Fibroblast of skin of right quadriceps (primary cell): Measurements from ENCODE around the gene GUCY2C.
"Not testable (repeated sequence)": the region's sequence is repeated elsewhere in the genome, so short reads cannot be mapped to it uniquely, and the experiment has no call there.

Source experiments
- DNase-seq: peaks from one replicate; pipeline ENCODE4 v3.0.0-alpha.2; 2013

GUCY2C gene

GRCh38 chr12:14696265-14696741, at the start of gene GUCY2C:
Gene GUCY2C (minus strand): TSS chr12:14696599. CDS start chr12:14696448, 151 bp downstream.
- no peak for DNase-seq

- no peak for DNase-seq
These were observed 46.7 kb upstream of the GUCY2C start for GRCh38 chr12:14743061-14743460.

- no peak for DNase-seq
These were observed 45.5 kb upstream of the GUCY2C start for GRCh38 chr12:14741942-14742341.

GRCh38 chr12:14741153-14741552, 44.8 kb upstream of the GUCY2C start:
- DNase-seq: no peak

- DNase-seq: not testable (repeated sequence)
These were observed 40.0 kb upstream of the GUCY2C start for GRCh38 chr12:14736441-14736840.

GRCh38 chr12:14731821-14732220, 35.4 kb upstream of the GUCY2C start:
- DNase-seq: no peak

- DNase-seq: no peak
These were observed 33.2 kb upstream of the GUCY2C start for GRCh38 chr12:14729586-14729985.

- peak; percentile 26 for DNase-seq
These were observed 27.4 kb upstream of the GUCY2C start for GRCh38 chr12:14723763-14724162.

- peak; percentile 28 for DNase-seq
These were observed 20.5 kb upstream of the GUCY2C start for GRCh38 chr12:14716848-14717444.

GRCh38 chr12:14714437-14714836, 18.0 kb upstream of the GUCY2C start:
- DNase-seq: no peak

- DNase-seq: no peak
These were observed 14.4 kb upstream of the GUCY2C start for GRCh38 chr12:14710632-14711320.

GRCh38 chr12:14701809-14702568, 5.6 kb upstream of the GUCY2C start:
- no peak for DNase-seq

- no peak for DNase-seq
These were observed 4.5 kb upstream of the GUCY2C start for GRCh38 chr12:14700935-14701334.

- DNase-seq: no peak
These were observed 3.5 kb upstream of the GUCY2C start for GRCh38 chr12:14699923-14700322.

- no peak for DNase-seq
These were observed 2.2 kb upstream of the GUCY2C start for GRCh38 chr12:14698555-14698954.

GRCh38 chr12:14695715-14696141, 671 bp downstream of the GUCY2C start:
- DNase-seq: no peak

GRCh38 chr12:14694970-14695369, 1.4 kb downstream of the GUCY2C start:
- DNase-seq: no peak

- DNase-seq: no peak
These were observed 2.2 kb downstream of the GUCY2C start for GRCh38 chr12:14694145-14694714.

- DNase-seq: no peak
These were observed 3.3 kb downstream of the GUCY2C start for GRCh38 chr12:14693116-14693515.

- no peak for DNase-seq
These were observed 4.8 kb downstream of the GUCY2C start for GRCh38 chr12:14691560-14691959.

GRCh38 chr12:14689996-14690395, 6.4 kb downstream of the GUCY2C start:
- no peak for DNase-seq

GRCh38 chr12:14689144-14689543, 7.3 kb downstream of the GUCY2C start:
- DNase-seq: no peak

- DNase-seq: not testable (repeated sequence)
These were observed 14.2 kb downstream of the GUCY2C start for GRCh38 chr12:14682231-14682630.
